HG03280 (cell line): ENCODE results near the gene SCN7A.
"Not testable (repeated sequence)": the region's sequence is repeated elsewhere in the genome, so short reads cannot be mapped to it uniquely, and the experiment has no call there.

Experiments used
- ATAC-seq: cut with Tn5 transposase; IDR thresholded peaks from one replicate; pipeline ENCODE4 v1.9.1; 2021; ENCODE audit warnings: mild to moderate bottlenecking, moderate library complexity; ENCODE audit not compliant: unreplicated experiment

The SCN7A gene

DNA sequence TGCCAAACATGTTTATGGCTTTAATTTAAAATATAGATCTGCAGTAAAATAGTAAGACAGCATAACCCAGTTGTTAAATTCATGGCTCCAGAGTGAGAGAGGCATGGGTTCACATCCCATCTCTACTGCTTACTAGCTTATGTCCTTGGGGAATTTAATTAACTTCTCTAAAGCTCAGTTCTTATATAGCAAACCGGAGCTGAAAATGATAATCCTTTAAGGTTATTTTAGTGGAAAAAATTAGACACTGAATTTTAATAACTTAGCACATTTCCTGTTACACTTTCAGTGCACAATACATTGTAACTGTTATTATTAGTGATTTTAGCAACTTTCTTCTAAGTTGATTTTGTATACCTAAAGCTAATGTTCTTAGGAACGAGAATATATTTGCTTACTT lies 133.1 kb downstream of the SCN7A start:
- no peak for ATAC-seq

DNA sequence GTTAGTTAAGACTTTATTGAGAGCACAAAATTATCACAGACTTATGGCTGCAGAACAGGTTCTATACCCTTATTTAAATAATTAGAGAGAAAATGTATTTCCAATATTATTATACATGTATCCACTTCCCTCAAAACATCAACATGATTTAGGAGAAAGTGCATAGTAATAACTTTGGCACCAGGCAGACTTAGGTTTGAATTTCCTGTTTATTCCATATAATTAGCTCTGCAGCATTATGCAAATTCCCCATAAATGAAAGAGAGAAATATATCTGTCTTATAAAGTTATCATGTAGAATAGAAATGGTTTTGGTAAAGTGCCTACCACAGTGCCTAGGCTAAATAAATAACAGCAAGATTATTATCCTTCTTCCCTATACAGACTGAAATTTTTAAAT lies 133.6 kb downstream of the SCN7A start:
- ATAC-seq: no peak

DNA sequence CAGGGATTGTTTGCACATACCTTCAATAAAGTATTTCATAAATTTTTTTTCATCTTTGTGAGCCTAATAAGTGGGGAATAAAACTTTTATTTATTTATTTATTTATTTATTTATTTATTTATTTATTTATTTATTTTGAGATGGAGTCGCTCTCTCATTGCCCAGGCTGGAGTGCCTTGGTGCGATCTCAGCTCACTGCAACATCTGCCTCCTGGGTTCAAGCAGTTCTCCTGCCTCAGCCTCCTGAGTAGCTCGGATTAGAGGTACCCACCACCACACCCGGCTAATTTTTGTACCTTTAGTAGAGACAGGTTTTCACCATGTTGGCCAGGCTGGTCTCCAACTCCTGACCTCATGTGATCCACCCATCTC lies 136.1 kb downstream of the SCN7A start:
- ATAC-seq: not testable (repeated sequence)

DNA sequence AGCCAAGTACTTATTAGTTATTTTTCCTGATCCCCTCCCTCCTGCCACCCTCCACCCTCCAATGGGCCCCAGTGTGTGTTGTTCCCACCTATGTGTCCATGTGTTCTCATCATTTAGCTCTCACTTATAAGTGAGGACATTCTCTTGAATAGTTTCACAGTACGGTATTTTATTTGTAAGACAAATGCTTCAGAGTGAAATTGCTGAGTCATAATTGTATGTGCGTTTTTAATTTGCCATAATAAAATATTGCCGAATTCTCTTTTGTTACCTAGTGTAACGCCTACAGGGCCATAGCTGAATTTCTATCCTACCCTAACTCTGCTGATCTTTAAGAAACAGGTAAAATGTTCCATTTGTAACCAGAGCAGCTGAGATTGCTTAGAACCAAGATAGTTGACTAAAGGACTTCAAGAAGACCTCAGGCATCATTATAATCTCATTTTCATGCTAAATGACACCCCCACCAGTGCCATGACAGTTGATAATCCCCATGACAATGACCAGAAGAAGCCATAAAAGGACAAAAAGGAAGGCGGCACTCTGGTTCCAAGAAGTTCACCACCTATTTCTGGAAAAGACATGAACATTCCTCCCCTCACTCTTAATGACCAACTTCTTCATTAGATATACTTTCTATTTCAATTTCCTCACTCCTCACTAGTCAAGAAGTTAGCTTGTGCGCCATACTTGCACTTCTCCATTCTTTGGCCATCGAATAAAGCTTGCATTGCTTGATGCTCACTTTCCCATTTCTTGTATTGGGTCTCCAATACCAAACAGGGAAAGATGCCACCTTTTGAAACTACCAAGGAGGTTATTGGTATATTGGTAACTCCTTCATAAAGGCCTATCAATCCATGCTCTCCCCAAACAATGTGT lies 136.7 kb downstream of the SCN7A start:
- ATAC-seq: no peak
